GM12891 (cell line): Measurements from ENCODE around the gene SLC6A5.

Experiments
- POLR2A ChIP-seq: IDR thresholded peaks from 2 replicates; pipeline ENCODE4 v1.6.1; 2011; ENCODE audit warnings: low read depth, low read length, control low read depth
- POLR2AphosphoS5 ChIP-seq: IDR thresholded peaks from 2 replicates; pipeline ENCODE4 v1.6.1; 2011; ENCODE audit warnings: low read depth, low read length, control low read depth
- POU2F2 ChIP-seq: IDR thresholded peaks from 2 replicates; pipeline ENCODE4 v1.6.1; 2011; ENCODE audit warnings: low read depth, mild to moderate bottlenecking, control low read depth, low read length, moderate library complexity
- SPI1 ChIP-seq: IDR thresholded peaks from 2 replicates; pipeline ENCODE4 v1.6.1; 2011; ENCODE audit warnings: low read depth, low read length, control low read depth
- TAF1 ChIP-seq: IDR thresholded peaks from 2 replicates; pipeline ENCODE4 v1.6.1; 2011; ENCODE audit warnings: low read depth, low read length, control low read depth

DNA sequence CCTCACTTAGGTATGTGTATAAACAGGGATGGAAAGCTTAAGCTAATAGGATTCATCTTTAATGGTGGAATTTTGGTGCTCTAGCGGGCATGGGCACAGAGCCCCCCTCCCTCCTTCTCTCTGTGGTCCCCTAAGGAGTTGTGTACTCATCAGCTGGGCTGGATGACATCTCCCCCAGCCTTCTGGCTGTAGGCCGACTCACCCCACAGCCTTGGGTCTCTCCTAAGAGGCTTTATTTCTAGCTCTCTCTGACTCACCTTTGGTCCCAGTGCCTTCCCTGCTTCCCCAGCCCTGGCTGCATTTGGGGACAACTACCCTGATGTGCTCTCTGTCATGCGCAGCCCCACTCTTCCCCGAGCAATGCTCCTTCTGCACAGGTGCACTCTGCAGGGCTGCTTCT is 26.9 kb downstream of the SLC6A5 start:
- no peak for TF ChIP-seq POLR2A
- no peak for TF ChIP-seq POLR2AphosphoS5
- TF ChIP-seq TAF1: no peak
- no peak for TF ChIP-seq SPI1
- no peak for TF ChIP-seq POU2F2
